CD4-positive, CD25-positive, alpha-beta regulatory T cell (primary cell): Measurements from ENCODE around the gene TTYH1. TPM values are rescaled to one million over a fixed set of nuclear protein-coding genes. Genes with fewer than 3 reads are reported as not detected.

ENCODE experiments used
- ATAC-seq, 2 donors: fragments of 150-1000 bp; cut with Tn5 transposase; one replicate each; pipeline ENCODE4 v1.10.0; 2021; ENCODE audit warnings: low read depth in 2 of 2, moderate number of reproducible peaks in 2 of 2, moderate library complexity in 1 of 2
- DNase-seq, 3 donors: peaks; one replicate each; pipeline versions ENCODE4 v3.0.0 to v3.0.0-alpha.2; 2012 to 2022; ENCODE audit warnings: mixed read lengths in 1 of 3
- H3K27ac ChIP-seq: one replicate; pipeline ENCODE4 v1.7.0; 2013; ENCODE audit warnings: mild to moderate bottlenecking, low read length; ENCODE audit not compliant: insufficient read depth, poor library complexity, severe bottlenecking
- H3K27me3 ChIP-seq: one replicate; pipeline ENCODE4 v1.7.0; 2013; ENCODE audit warnings: low read length; ENCODE audit not compliant: control insufficient read depth, insufficient read depth
- H3K36me3 ChIP-seq: one replicate; pipeline ENCODE4 v1.7.0; 2013; ENCODE audit warnings: mild to moderate bottlenecking, low read length, moderate library complexity; ENCODE audit not compliant: control insufficient read depth, insufficient read depth
- H3K4me1 ChIP-seq: 2 replicates; pipeline ENCODE4 v1.7.0; 2013; ENCODE audit warnings: mild to moderate bottlenecking, low read length; ENCODE audit not compliant: insufficient read depth, control insufficient read depth, poor library complexity, severe bottlenecking
- H3K4me3 ChIP-seq: one replicate; pipeline ENCODE4 v1.7.0; 2013; ENCODE audit warnings: low read depth, mild to moderate bottlenecking, low read length, moderate library complexity
- H3K9me3 ChIP-seq, 2 experiments: 1 replicate in 1 of 2; 2 replicates in 1 of 2; pipeline ENCODE4 v1.7.0; 2013; ENCODE audit warnings: low read length in 2 of 2, mild to moderate bottlenecking in 1 of 2, moderate library complexity in 1 of 2; ENCODE audit not compliant: control insufficient read depth in 2 of 2
- H3K27ac Mint-ChIP-seq, 3 donors: one replicate each; pipeline ENCODE4 v1.8.0; 2020 to 2022; ENCODE audit warnings: mild to moderate bottlenecking in 3 of 3, mixed read lengths in 3 of 3, moderate library complexity in 2 of 3
- H3K27me3 Mint-ChIP-seq: one replicate; pipeline ENCODE4 v1.8.0; 2022; ENCODE audit warnings: mild to moderate bottlenecking, mixed read lengths
- H3K36me3 Mint-ChIP-seq: one replicate; pipeline ENCODE4 v1.8.0; 2020; ENCODE audit warnings: mixed read lengths
- H3K4me1 Mint-ChIP-seq, 4 donors: one replicate each; pipeline ENCODE4 v1.8.0; 2020 to 2022; ENCODE audit warnings: mixed read lengths in 4 of 4, mild to moderate bottlenecking in 1 of 4
- H3K4me3 Mint-ChIP-seq, 4 donors: one replicate each; pipeline ENCODE4 v1.8.0; 2020 to 2022; ENCODE audit warnings: mild to moderate bottlenecking in 4 of 4, mixed read lengths in 4 of 4, moderate library complexity in 3 of 4
- H3K9me3 Mint-ChIP-seq, 7 donors: one replicate each; pipeline ENCODE4 v1.8.0; 2020 to 2022; ENCODE audit warnings: mixed read lengths in 7 of 7, mild to moderate bottlenecking in 3 of 7, moderate library complexity in 2 of 7
- polyA plus RNA-seq, 4 donors: library from polyadenylated mRNA; unstranded; fragments of 300-500 nt; fragmentation: Illumina TruSeq; gene quantifications; one replicate each; pipeline ENCODE4 v1.2.3, GENCODE V29; 2021
- total RNA-seq: library from RNA; stranded (reverse); gene quantifications from one replicate; pipeline ENCODE4 v1.2.3, GENCODE V29; 2022

Gene TTYH1
- total and polyA plus RNA-seq, 5 donors from 2014 or later = 0.17 to 1.00 (median 0.31) TPM; not detected in 2

GRCh38 chr19:54449701-54450069 is 34.4 kb downstream of the TTYH1 start:
- peak overlapping the region; percentile 95 to 100 (median 98) for H3K27ac Mint-ChIP-seq
- ATAC-seq (no peak), DNase-seq (no peak)
- peaks cover 46% of the 10 kb centered on the region for H3K4me1 ChIP-seq
- peak overlapping the region; percentile 97 for H3K27ac ChIP-seq
- peaks cover 11% of the 10 kb centered on the region for H3K27me3 Mint-ChIP-seq
- peak overlapping the region; percentile 92 for H3K4me3 ChIP-seq
- peaks cover 5 to 69% (median 37%) of the 10 kb centered on the region in 4 donors for H3K4me1 Mint-ChIP-seq
- peaks cover 0 to 4% (median 0%) of the 10 kb centered on the region in 7 donors for H3K9me3 Mint-ChIP-seq
- no peaks in the 10 kb centered on the region for H3K27me3 ChIP-seq
- H3K36me3 Mint-ChIP-seq = peaks cover 21% of the 10 kb centered on the region
- peak overlapping the region; percentile 93 to 98 (median 97) for H3K4me3 Mint-ChIP-seq
- H3K9me3 ChIP-seq = no peaks in the 10 kb centered on the region
- H3K36me3 ChIP-seq = peaks cover 48% of the 10 kb centered on the region

GRCh38 chr19:54451331-54451871 is 36.1 kb downstream of the TTYH1 start:
- peaks cover 17% of the 10 kb centered on the region for H3K36me3 Mint-ChIP-seq
- peak overlapping the region; percentile 97 for H3K27ac ChIP-seq
- H3K9me3 ChIP-seq = no peaks in the 10 kb centered on the region
- H3K4me1 ChIP-seq = peaks cover 46% of the 10 kb centered on the region
- peaks cover 0 to 4% (median 0%) of the 10 kb centered on the region in 7 donors for H3K9me3 Mint-ChIP-seq
- DNase-seq (no peak), ATAC-seq (no peak)
- H3K27me3 Mint-ChIP-seq = peaks cover 11% of the 10 kb centered on the region
- H3K4me3 ChIP-seq = no peak overlapping the region
- peaks cover 59% of the 10 kb centered on the region for H3K36me3 ChIP-seq
- peak overlapping the region; percentile 93 to 98 (median 97) for H3K4me3 Mint-ChIP-seq
- no peaks in the 10 kb centered on the region for H3K27me3 ChIP-seq
- H3K4me1 Mint-ChIP-seq = peaks cover 5 to 69% (median 37%) of the 10 kb centered on the region in 4 donors
- H3K27ac Mint-ChIP-seq = peak overlapping the region in 2 of 3 donors; percentile 67 to 100

GRCh38 chr19:54451997-54452396 is 36.7 kb downstream of the TTYH1 start:
- H3K4me3 ChIP-seq = no peak overlapping the region
- peak overlapping the region; percentile 31 for H3K27ac ChIP-seq
- peaks cover 11% of the 10 kb centered on the region for H3K27me3 Mint-ChIP-seq
- H3K9me3 ChIP-seq = no peaks in the 10 kb centered on the region
- no peak for ATAC-seq
- peak overlapping the region in 1 of 3 donors; percentile 79 for H3K27ac Mint-ChIP-seq
- H3K4me1 ChIP-seq = peaks cover 45% of the 10 kb centered on the region
- peaks cover 0 to 4% (median 0%) of the 10 kb centered on the region in 7 donors for H3K9me3 Mint-ChIP-seq
- peaks cover 5 to 65% (median 34%) of the 10 kb centered on the region in 4 donors for H3K4me1 Mint-ChIP-seq
- no peaks in the 10 kb centered on the region for H3K27me3 ChIP-seq
- H3K36me3 Mint-ChIP-seq = peaks cover 17% of the 10 kb centered on the region
- H3K4me3 Mint-ChIP-seq = peak overlapping the region; percentile 43 to 98 (median 97)
- no peak for DNase-seq
- H3K36me3 ChIP-seq = peaks cover 64% of the 10 kb centered on the region

- no peaks in the 10 kb centered on the region for H3K27me3 ChIP-seq
- Mint-ChIP-seq H3K27me3 (peaks cover 11% of the 10 kb centered on the region), H3K9me3 (peaks cover 0 to 4% (median 0%) of the 10 kb centered on the region in 7 donors), H3K36me3 (peaks cover 17% of the 10 kb centered on the region), H3K4me3 (peak overlapping the region in 2 of 4 donors; percentile 43 to 86), H3K27ac (peak overlapping the region in 1 of 3 donors; percentile 86), H3K4me1 (peaks cover 5 to 59% (median 32%) of the 10 kb centered on the region in 4 donors)
- DNase-seq = no peak
- ATAC-seq = no peak
- no peaks in the 10 kb centered on the region for H3K9me3 ChIP-seq
- H3K4me1 ChIP-seq = peaks cover 39% of the 10 kb centered on the region
- H3K4me3 ChIP-seq = no peak overlapping the region
- no peak overlapping the region for H3K27ac ChIP-seq
- H3K36me3 ChIP-seq = peaks cover 68% of the 10 kb centered on the region
These were observed 37.4 kb downstream of the TTYH1 start for GRCh38 chr19:54452626-54453025.

GRCh38 chr19:54453921-54454780 is 38.9 kb downstream of the TTYH1 start:
- Mint-ChIP-seq H3K36me3 (peaks cover 31% of the 10 kb centered on the region), H3K27me3 (no peaks in the 10 kb centered on the region), H3K4me3 (peak overlapping the region in 1 of 4 donors; percentile 86), H3K4me1 (peaks cover 5 to 57% (median 32%) of the 10 kb centered on the region in 4 donors), H3K9me3 (peaks cover 0 to 1% (median 0%) of the 10 kb centered on the region in 7 donors), H3K27ac (no peak overlapping the region)
- Histone ChIP-seq H3K4me3 (no peak overlapping the region), H3K36me3 (peaks cover 84% of the 10 kb centered on the region), H3K27me3 (no peaks in the 10 kb centered on the region), H3K27ac (no peak overlapping the region), H3K9me3 (no peaks in the 10 kb centered on the region), H3K4me1 (peaks cover 30% of the 10 kb centered on the region)
- ATAC-seq (no peak), DNase-seq (no peak)

- no peak overlapping the region for H3K27ac Mint-ChIP-seq
These were observed 39.8 kb downstream of the TTYH1 start for GRCh38 chr19:54454781-54455675.

GRCh38 chr19:54455786-54456422 is 40.6 kb downstream of the TTYH1 start:
- peak overlapping the region in 2 of 4 donors; percentile 48 to 52 for H3K4me3 Mint-ChIP-seq
- H3K4me1 Mint-ChIP-seq = peaks cover 5 to 52% (median 28%) of the 10 kb centered on the region in 4 donors
- no peaks in the 10 kb centered on the region for H3K27me3 ChIP-seq
- no peak for ATAC-seq
- peaks cover 0 to 1% (median 0%) of the 10 kb centered on the region in 7 donors for H3K9me3 Mint-ChIP-seq
- H3K9me3 ChIP-seq = no peaks in the 10 kb centered on the region
- peaks cover 94% of the 10 kb centered on the region for H3K36me3 ChIP-seq
- H3K4me3 ChIP-seq = no peak overlapping the region
- peaks cover 17% of the 10 kb centered on the region for H3K4me1 ChIP-seq
- DNase-seq = no peak
- peak overlapping the region in 1 of 3 donors; percentile 14 for H3K27ac Mint-ChIP-seq
- no peaks in the 10 kb centered on the region for H3K27me3 Mint-ChIP-seq
- H3K27ac ChIP-seq = no peak overlapping the region
- H3K36me3 Mint-ChIP-seq = peaks cover 36% of the 10 kb centered on the region

More at GRCh38 chr19:54454781-54455675, 39.8 kb downstream of the TTYH1 start:
- Histone ChIP-seq H3K9me3 (no peaks in the 10 kb centered on the region), H3K27ac (no peak overlapping the region), H3K36me3 (peaks cover 92% of the 10 kb centered on the region), H3K27me3 (no peaks in the 10 kb centered on the region), H3K4me3 (no peak overlapping the region), H3K4me1 (peaks cover 26% of the 10 kb centered on the region)
- peak overlapping the region in 1 of 4 donors; percentile 86 for H3K4me3 Mint-ChIP-seq
- H3K36me3 Mint-ChIP-seq = peaks cover 38% of the 10 kb centered on the region
- DNase-seq (no peak), ATAC-seq (no peak)
- peaks cover 5 to 59% (median 35%) of the 10 kb centered on the region in 4 donors for H3K4me1 Mint-ChIP-seq
- peaks cover 0 to 1% (median 0%) of the 10 kb centered on the region in 7 donors for H3K9me3 Mint-ChIP-seq
- H3K27me3 Mint-ChIP-seq = no peaks in the 10 kb centered on the region
